Measurements from ENCODE around the gene SLIT1.

Gene SLIT1

GRCh38 chr10:97140049-97140846, 45.5 kb downstream of the SLIT1 start:
- DNase-seq (ENCODE audit: low read depth in 2 of 2) = no peak

- DNase-seq (ENCODE audit: low read depth in 2 of 2) = no peak
These were observed 46.1 kb downstream of the SLIT1 start for GRCh38 chr10:97139651-97140048.

GRCh38 chr10:97138846-97139245, 46.9 kb downstream of the SLIT1 start:
- no peak for DNase-seq (ENCODE audit: low read depth in 2 of 2)

- DNase-seq (ENCODE audit: low read depth in 2 of 2) = no peak
These were observed 47.6 kb downstream of the SLIT1 start for GRCh38 chr10:97138174-97138573.

- no peak for DNase-seq (ENCODE audit: low read depth in 2 of 2)
These were observed 49.0 kb downstream of the SLIT1 start for GRCh38 chr10:97136756-97137155.

GRCh38 chr10:97135464-97135863, 50.3 kb downstream of the SLIT1 start:
- no peak for DNase-seq (ENCODE audit: low read depth in 2 of 2)

GRCh38 chr10:97134983-97135382, 50.8 kb downstream of the SLIT1 start:
- no peak for DNase-seq (ENCODE audit: low read depth in 2 of 2)

- DNase-seq (ENCODE audit: low read depth in 2 of 2) = no peak
These were observed 51.6 kb downstream of the SLIT1 start for GRCh38 chr10:97134110-97134509.

- DNase-seq (ENCODE audit: low read depth in 2 of 2) = no peak
These were observed 53.5 kb downstream of the SLIT1 start for GRCh38 chr10:97132273-97132672.

- DNase-seq (ENCODE audit: low read depth in 2 of 2) = no peak
These were observed 54.1 kb downstream of the SLIT1 start for GRCh38 chr10:97131666-97132065.

- DNase-seq (ENCODE audit: low read depth in 2 of 2) = no peak
These were observed 54.6 kb downstream of the SLIT1 start for GRCh38 chr10:97131181-97131628.

GRCh38 chr10:97129666-97130065, 56.1 kb downstream of the SLIT1 start:
- DNase-seq (ENCODE audit: low read depth in 2 of 2) = no peak

GRCh38 chr10:97128516-97129154, 57.1 kb downstream of the SLIT1 start:
- DNase-seq (ENCODE audit: low read depth in 2 of 2) = no peak

GRCh38 chr10:97128039-97128492, 57.7 kb downstream of the SLIT1 start:
- no peak for DNase-seq (ENCODE audit: low read depth in 2 of 2)

- no peak for DNase-seq (ENCODE audit: low read depth in 2 of 2)
These were observed 58.2 kb downstream of the SLIT1 start for GRCh38 chr10:97127509-97127908.

GRCh38 chr10:97124211-97124610, 61.5 kb downstream of the SLIT1 start:
- no peak for DNase-seq (ENCODE audit: low read depth in 2 of 2)

- DNase-seq (ENCODE audit: low read depth in 2 of 2) = no peak
These were observed 62.0 kb downstream of the SLIT1 start for GRCh38 chr10:97123765-97124164.

GRCh38 chr10:97121041-97121440, 64.7 kb downstream of the SLIT1 start:
- no peak for DNase-seq (ENCODE audit: low read depth in 2 of 2)

- DNase-seq (ENCODE audit: low read depth in 2 of 2) = no peak
These were observed 65.4 kb downstream of the SLIT1 start for GRCh38 chr10:97120370-97120769.

GRCh38 chr10:97119058-97119745, 66.6 kb downstream of the SLIT1 start:
- no peak for DNase-seq (ENCODE audit: low read depth in 2 of 2)

GRCh38 chr10:97117372-97117771, 68.4 kb downstream of the SLIT1 start:
- no peak for DNase-seq (ENCODE audit: low read depth in 2 of 2)

GRCh38 chr10:97116462-97117162, 69.1 kb downstream of the SLIT1 start:
- no peak for DNase-seq (ENCODE audit: low read depth in 2 of 2)

All from fibroblast of skin of left quadriceps (primary cell).